ENCODE data around the gene ADAMTS20.
"Not testable (repeated sequence)": the region's sequence is repeated elsewhere in the genome, so short reads cannot be mapped to it uniquely, and the experiment has no call there.

The ADAMTS20 gene

DNA sequence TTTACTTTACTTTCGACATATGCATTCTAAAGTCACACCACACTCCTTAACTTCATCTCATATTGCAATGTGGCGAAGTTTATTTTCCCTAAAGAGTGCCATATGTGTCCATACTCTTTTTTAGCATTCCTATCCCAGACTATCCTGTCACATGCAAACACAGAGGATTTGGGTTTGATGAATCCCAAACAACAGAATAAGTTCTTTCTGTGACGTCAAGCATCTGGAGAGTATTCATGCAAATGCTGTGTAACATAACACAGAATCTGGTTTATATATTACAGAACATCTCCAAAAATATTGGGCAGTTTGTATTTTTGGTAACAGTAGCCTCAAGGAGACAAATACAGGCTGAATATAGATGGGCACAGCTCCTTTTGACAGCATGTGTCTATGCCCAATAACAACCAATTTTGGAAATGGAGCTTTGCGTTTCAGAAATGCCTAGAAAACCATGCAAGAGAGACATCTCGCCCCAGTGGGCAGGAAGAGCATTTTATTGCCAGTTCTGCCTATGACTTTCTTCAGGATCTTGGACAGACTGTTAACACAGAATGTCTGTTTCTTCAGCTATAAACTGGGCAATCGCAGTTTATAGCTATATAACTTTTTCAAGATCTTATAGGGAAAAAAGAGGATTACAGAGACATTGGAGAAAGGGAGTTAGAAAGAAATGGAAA is 190.8 kb downstream of the ADAMTS20 start:
- no peak overlapping the region for H3K4me3 ChIP-seq (ENCODE audit: low read depth, low read length)
- TF ChIP-seq, protein P1, sequence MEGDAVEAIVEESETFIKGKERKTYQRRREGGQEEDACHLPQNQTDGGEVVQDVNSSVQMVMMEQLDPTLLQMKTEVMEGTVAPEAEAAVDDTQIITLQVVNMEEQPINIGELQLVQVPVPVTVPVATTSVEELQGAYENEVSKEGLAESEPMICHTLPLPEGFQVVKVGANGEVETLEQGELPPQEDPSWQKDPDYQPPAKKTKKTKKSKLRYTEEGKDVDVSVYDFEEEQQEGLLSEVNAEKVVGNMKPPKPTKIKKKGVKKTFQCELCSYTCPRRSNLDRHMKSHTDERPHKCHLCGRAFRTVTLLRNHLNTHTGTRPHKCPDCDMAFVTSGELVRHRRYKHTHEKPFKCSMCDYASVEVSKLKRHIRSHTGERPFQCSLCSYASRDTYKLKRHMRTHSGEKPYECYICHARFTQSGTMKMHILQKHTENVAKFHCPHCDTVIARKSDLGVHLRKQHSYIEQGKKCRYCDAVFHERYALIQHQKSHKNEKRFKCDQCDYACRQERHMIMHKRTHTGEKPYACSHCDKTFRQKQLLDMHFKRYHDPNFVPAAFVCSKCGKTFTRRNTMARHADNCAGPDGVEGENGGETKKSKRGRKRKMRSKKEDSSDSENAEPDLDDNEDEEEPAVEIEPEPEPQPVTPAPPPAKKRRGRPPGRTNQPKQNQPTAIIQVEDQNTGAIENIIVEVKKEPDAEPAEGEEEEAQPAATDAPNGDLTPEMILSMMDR (IDR thresholded peaks at IDR 0.05; ENCODE audit: low read depth, low read length): no peak
- TF ChIP-seq POLR2A (IDR thresholded peaks at IDR 0.05; ENCODE audit: extremely low read depth, insufficient read length) (no peak), MYC (IDR thresholded peaks at IDR 0.05; ENCODE audit: low read depth, low read length) (no peak), MAX (IDR thresholded peaks at IDR 0.05; ENCODE audit: low read depth, low read length) (no peak)
- DNase-seq (ENCODE audit: low read depth): no peak

DNA sequence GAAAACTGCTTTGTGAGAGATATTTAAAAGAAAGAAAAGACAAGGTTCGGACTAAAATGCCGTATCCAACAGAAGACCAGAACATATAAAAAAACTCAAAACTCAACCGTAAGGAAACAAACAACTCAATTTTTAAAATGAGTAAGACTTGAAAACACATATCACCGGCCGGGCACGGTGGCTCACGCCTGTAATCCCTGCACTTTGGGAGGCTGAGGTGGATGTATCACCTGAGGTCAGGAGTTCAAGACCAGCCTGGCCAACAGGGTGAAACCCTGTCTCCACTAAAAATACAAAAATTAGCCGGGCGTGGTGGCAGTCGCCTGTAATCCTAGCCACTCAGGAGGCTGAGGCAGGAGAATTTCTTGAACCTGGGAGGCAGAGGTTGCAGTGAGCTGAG is 192.0 kb downstream of the ADAMTS20 start:
- H3K4me3 ChIP-seq (ENCODE audit: low read depth, low read length); DNase-seq (ENCODE audit: low read depth): not testable (repeated sequence)

- DNase-seq (ENCODE audit: low read depth): no peak
- TF ChIP-seq, protein P1 (IDR thresholded peaks at IDR 0.05; ENCODE audit: low read depth, low read length): no peak
- TF ChIP-seq MAX (IDR thresholded peaks at IDR 0.05; ENCODE audit: low read depth, low read length): no peak
Observed at GRCh38 chr12:43357141-43357540, 194.9 kb downstream of the ADAMTS20 start.

DNA sequence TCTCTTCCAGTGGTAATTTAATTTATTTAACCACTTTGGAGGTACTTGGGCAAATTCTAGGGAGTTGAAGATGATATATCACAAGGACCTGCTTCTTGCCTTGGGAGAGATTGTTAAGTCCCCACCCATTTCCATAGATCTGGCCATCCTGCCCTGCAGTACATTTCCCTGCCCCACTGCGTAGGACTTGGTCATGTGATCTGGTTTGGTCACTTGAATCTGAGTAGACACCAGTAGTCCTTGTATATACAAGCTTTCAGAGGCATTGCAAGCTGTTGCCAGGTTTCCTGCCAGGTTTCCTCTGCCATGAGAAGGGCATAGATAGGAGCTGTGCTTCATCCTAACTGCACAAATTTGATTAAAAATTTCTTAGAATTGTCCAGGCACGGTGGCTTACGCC is 200.0 kb downstream of the ADAMTS20 start:
- TF ChIP-seq POLR2A (IDR thresholded peaks at IDR 0.05; ENCODE audit: extremely low read depth, insufficient read length) (no peak), MYC (IDR thresholded peaks at IDR 0.05; ENCODE audit: low read depth, low read length) (no peak), MAX (IDR thresholded peaks at IDR 0.05; ENCODE audit: low read depth, low read length) (no peak)
- TF ChIP-seq, protein P1 (IDR thresholded peaks at IDR 0.05; ENCODE audit: low read depth, low read length): no peak
- no peak overlapping the region for H3K4me3 ChIP-seq (ENCODE audit: low read depth, low read length)
- no peak for DNase-seq (ENCODE audit: low read depth)

More at GRCh38 chr12:43357141-43357540, 194.9 kb downstream of the ADAMTS20 start:
- no peak overlapping the region for H3K4me3 ChIP-seq (ENCODE audit: low read depth, low read length)

- no peak for TF ChIP-seq MYC (IDR thresholded peaks at IDR 0.05; ENCODE audit: low read depth, low read length)
- TF ChIP-seq, protein P1 (IDR thresholded peaks at IDR 0.05; ENCODE audit: low read depth, low read length): peak; percentile 12
- peak; percentile 27 for DNase-seq (ENCODE audit: low read depth)
- H3K4me3 ChIP-seq (ENCODE audit: low read depth, low read length): no peak overlapping the region
Observed at GRCh38 chr12:43349863-43350262, 202.1 kb downstream of the ADAMTS20 start.

- H3K4me3 ChIP-seq (ENCODE audit: low read depth, low read length): no peak overlapping the region
- DNase-seq (ENCODE audit: low read depth): no peak
- TF ChIP-seq POLR2A (IDR thresholded peaks at IDR 0.05; ENCODE audit: extremely low read depth, insufficient read length) (no peak), MAX (IDR thresholded peaks at IDR 0.05; ENCODE audit: low read depth, low read length) (no peak), MYC (IDR thresholded peaks at IDR 0.05; ENCODE audit: low read depth, low read length) (no peak)
- TF ChIP-seq, protein P1 (IDR thresholded peaks at IDR 0.05; ENCODE audit: low read depth, low read length): no peak
Observed at GRCh38 chr12:43348221-43348620, 203.8 kb downstream of the ADAMTS20 start.
